Epithelial cell of umbilical artery (primary cell): ENCODE data around the gene TKFC. TPM values are rescaled to one million over a fixed set of nuclear protein-coding genes. Genes with fewer than 3 reads are reported as not detected.

Source experiments
- total RNA-seq: library from RNA; depleted of rRNA; stranded (reverse); fragments of >200 nt; gene quantifications from 2 replicates; pipeline ENCODE4 v1.2.3, GENCODE V29; 2014

TKFC gene
- 13.0 and 23.4 TPM in 2 replicates for total RNA-seq

DNA sequence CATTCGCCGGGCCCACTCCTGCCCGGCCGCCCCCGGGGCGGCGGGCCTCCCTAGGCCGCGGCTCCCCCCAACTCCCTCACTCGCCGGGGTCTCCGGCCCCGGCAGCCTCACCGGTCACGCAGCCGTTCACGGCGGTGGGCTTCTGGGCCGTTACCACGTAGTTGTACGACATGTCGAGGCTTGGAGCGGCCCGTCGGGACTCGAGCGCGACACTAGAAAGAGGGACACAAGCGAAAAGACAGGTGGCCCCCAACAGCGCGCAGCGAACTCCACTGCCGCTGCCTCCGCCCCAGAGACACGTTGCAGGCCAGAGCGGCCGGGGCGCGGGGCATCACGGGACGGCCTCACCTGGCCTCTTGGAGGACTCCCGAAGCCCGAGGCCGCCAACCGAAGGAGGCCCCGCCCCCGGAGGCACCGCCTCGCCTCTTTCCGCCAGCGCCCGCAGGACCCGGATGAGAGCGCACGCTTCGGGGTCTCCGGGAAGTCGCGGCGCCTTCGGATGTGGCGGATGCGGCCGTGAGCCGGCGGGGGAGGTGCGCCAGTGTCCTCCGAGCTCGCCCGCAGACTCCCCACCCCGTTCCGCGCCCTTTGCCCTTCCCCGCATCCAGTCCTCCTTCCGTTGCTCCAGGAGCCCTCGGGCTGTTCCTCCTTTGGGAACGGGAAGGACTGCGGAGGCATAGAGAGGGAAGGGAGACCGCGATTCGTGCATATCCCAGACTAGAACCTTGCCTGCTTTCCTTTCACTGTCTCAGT lies at the start of gene TKFC, which contains the start of gene DDB1:
TKFC (plus strand) TSS at position 432 of the 753 bp plus-strand sequence. CDS start 1,501 bp downstream, outside the sequence.
DDB1 (minus strand) TSS at position 309 of the 753 bp plus-strand sequence; CDS start at position 172, 137 bp downstream.

GRCh38 chr11:61294717-61295595 lies 38.1 kb upstream of the TKFC start, which contains the start of gene VWCE:
TSS of gene VWCE (minus strand) at chr11:61295316. CDS start at chr11:61295037, 279 bp downstream.

GRCh38 chr11:61361741-61362541 lies 28.9 kb downstream of the TKFC start, which contains the start of the genes CYB561A3 and TMEM138:
TSS of gene CYB561A3 (minus strand) at chr11:61361882. CDS start at chr11:61356713, 5,169 bp downstream.
TSS of gene TMEM138 (plus strand) at chr11:61362374. CDS start at chr11:61364391, 2,017 bp downstream.

Other genes starting within 250 kb of the TKFC start
- gene CD5, start 230.7 kb upstream of the TKFC start, total RNA-seq = not detected in 2 replicates
- gene VPS37C, start 171.8 kb upstream of the TKFC start, total RNA-seq = 8.7 and 8.8 TPM in 2 replicates
- gene PGA3, start 129.7 kb upstream of the TKFC start, total RNA-seq = not detected in 2 replicates
- not detected in 2 replicates for gene PGA4, start 110.9 kb upstream of the TKFC start, total RNA-seq
- not detected in 2 replicates for gene PGA5, start 92.1 kb upstream of the TKFC start, total RNA-seq
- 1.6 and 2.3 TPM in 2 replicates for gene VWCE, start 37.9 kb upstream of the TKFC start, total RNA-seq
- 253 and 317 TPM in 2 replicates for gene DDB1, start 123 bp upstream of the TKFC start, total RNA-seq
- gene CYB561A3, start 28.7 kb downstream of the TKFC start, total RNA-seq = 27.9 and 31.5 TPM in 2 replicates
- gene TMEM138, start 29.1 kb downstream of the TKFC start, total RNA-seq = 15.9 and 21.0 TPM in 2 replicates
- gene TMEM216, start 59.4 kb downstream of the TKFC start, total RNA-seq = 7.5 and 12.3 TPM in 2 replicates
- gene CPSF7, start 96.7 kb downstream of the TKFC start, total RNA-seq = 8.4 and 13.1 TPM in 2 replicates
- gene SDHAF2, start 96.9 kb downstream of the TKFC start, total RNA-seq = 30.1 and 66.3 TPM in 2 replicates
- gene LRRC10B, start 175.5 kb downstream of the TKFC start, total RNA-seq = not detected in 2 replicates
- under 0.01 and 0.30 TPM in 2 replicates for gene SYT7, start 247.8 kb downstream of the TKFC start, total RNA-seq